NCI-H146 treated with DMSO at 0.1 percent for 48 hours (cell line): Measurements from ENCODE around the gene GCSAML.

ENCODE experiments used
- DNase-seq: peaks from one replicate; lab custom pipeline; 2025; ENCODE audit not compliant: unreplicated experiment; lab: John Stamatoyannopoulos, UW

The GCSAML gene

GRCh38 chr1:247574236-247574635 is 25.3 kb downstream of the GCSAML start:
- no peak for DNase-seq

GRCh38 chr1:247574664-247575063 is 25.7 kb downstream of the GCSAML start:
- no peak for DNase-seq

- DNase-seq: peak; percentile 5
Observed at GRCh38 chr1:247576514-247576913, 27.6 kb downstream of the GCSAML start.

GRCh38 chr1:247578946-247579460 is 30.1 kb downstream of the GCSAML start:
- no peak for DNase-seq

GRCh38 chr1:247588060-247588459 is 39.1 kb downstream of the GCSAML start, which contains the start of gene OR2G2:
OR2G2 (plus strand) TSS chr1:247588360; CDS start chr1:247588360, 0 bp downstream.
- no peak for DNase-seq

- no peak for DNase-seq
Observed at GRCh38 chr1:247605286-247605685, 56.4 kb downstream of the GCSAML start, which contains the start of gene OR2G3. OR2G3 (plus strand) TSS chr1:247605586; CDS start chr1:247605586, 0 bp downstream.

GRCh38 chr1:247613405-247613804 is 64.5 kb downstream of the GCSAML start:
- DNase-seq: no peak

GRCh38 chr1:247614625-247615024 is 65.7 kb downstream of the GCSAML start:
- no peak for DNase-seq
